Measurements from ENCODE around the gene CDHR2. TPM values are rescaled to one million over a fixed set of nuclear protein-coding genes. Genes with fewer than 3 reads are reported as not detected.

The CDHR2 gene
- total and polyA plus RNA-seq, 3 donors from 2014 or later, result 32.0 to 60.5 (median 39.8) TPM

DNA sequence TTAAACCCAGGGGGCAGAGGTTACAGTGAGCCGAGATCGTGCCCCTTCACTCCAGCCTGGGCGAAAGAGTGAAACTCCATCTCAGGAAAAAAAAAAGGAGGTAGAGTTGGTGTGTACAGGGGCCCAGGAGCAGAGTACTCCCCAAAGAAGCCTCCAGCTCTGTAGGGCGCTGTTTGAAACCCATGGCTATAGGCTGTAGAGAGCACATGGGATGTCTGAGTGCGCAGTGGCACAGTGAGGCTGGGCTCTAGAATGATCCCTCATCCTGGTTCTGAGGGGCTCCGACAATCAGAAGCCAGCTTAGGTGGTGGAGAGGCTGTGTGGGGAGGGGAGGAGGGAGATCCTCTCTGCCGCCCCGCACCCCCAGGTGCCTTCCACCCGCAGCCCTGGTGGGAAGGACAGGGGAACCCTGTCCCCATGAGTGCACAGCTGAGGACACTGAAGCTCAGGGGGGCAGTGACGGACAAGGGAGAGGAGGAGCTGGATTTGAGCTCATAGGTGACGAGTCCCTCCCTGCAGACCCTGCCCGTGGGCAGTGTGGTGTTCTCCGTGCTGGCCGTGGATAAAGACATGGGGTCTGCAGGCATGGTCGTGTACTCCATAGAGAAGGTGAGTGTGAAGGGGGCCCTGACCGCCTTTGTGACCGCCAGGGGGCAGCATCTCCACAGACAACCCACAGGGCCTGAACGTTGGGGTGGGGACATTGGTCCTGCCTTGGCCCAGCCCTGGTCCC lies 24.6 kb downstream of the CDHR2 start:
- Histone ChIP-seq H3K36me3 (ENCODE audit: low read depth, missing control alignments) (no peaks in the 10 kb centered on the region), H3K4me1 (no peaks in the 10 kb centered on the region), H3K9me3 (no peaks in the 10 kb centered on the region), H3K4me3 (no peak overlapping the region), H3K27ac (no peak overlapping the region), H3K27me3 (no peaks in the 10 kb centered on the region)
- intact Hi-C loops (cut with DNase I; ENCODE audit: low total_unique reads), result no loop called here
- TF ChIP-seq CTCF (IDR thresholded peaks at IDR 0.05), result peak in 2 of 3 experiments; percentile 56 to 70
- TF ChIP-seq POLR2A (IDR thresholded peaks at IDR 0.05), result no peak
- peak; percentile 74 for DNase-seq
- 48 to 80% methylated on average over 7 to 18 of the region's 18 CpGs for WGBS, 2 donors

DNA sequence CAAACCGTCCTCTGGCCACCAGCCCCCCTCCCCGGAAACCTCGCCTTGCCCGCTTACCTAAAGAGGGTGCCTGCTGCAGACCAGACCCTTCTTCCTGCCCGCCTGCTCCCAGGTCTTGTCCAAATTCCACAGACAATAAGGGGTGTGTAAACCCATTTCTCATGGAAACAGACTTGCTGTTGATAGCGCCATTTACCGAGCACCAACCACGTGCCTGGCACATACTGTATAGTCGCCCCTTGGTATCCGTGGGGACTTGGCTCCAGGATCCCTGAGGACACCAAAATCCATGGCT lies 25.1 kb downstream of the CDHR2 start:
- Histone ChIP-seq H3K4me3 (no peak overlapping the region), H3K36me3 (ENCODE audit: low read depth, missing control alignments) (no peaks in the 10 kb centered on the region), H3K4me1 (no peaks in the 10 kb centered on the region), H3K9me3 (no peaks in the 10 kb centered on the region), H3K27me3 (no peaks in the 10 kb centered on the region), H3K27ac (no peak overlapping the region)
- TF ChIP-seq POLR2A (IDR thresholded peaks at IDR 0.05) (no peak), CTCF (IDR thresholded peaks at IDR 0.05) (no peak)
- intact Hi-C loops (cut with DNase I; ENCODE audit: low total_unique reads), result no loop called here
- DNase-seq, result no peak
- 59 to 74% methylated on average over 10 of the region's 10 CpGs for WGBS, 2 donors

DNA sequence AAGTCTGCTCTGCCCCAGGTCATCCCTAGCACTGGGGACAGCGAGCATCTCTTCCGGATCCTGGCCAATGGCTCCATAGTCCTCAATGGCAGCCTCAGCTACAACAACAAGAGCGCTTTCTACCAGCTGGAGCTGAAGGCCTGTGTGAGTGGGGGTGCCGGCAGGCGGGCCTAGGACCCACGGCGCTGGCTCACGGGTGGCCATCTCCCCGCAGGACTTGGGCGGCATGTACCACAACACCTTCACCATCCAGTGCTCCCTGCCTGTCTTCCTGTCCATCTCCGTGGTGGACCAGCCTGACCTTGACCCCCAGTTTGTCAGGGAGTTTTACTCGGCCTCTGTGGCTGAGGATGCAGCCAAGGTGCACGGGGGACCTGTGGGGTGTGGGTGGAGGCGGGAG lies 25.9 kb downstream of the CDHR2 start:
- Histone ChIP-seq H3K4me3 (no peak overlapping the region), H3K27me3 (no peaks in the 10 kb centered on the region), H3K36me3 (ENCODE audit: low read depth, missing control alignments) (no peaks in the 10 kb centered on the region), H3K4me1 (no peaks in the 10 kb centered on the region), H3K9me3 (no peaks in the 10 kb centered on the region), H3K27ac (no peak overlapping the region)
- no peak for DNase-seq
- 41 to 71% methylated on average over 2 to 13 of the region's 14 CpGs for WGBS, 2 donors
- intact Hi-C loops (cut with DNase I; ENCODE audit: low total_unique reads), result no loop called here
- TF ChIP-seq CTCF (IDR thresholded peaks at IDR 0.05) (no peak), POLR2A (IDR thresholded peaks at IDR 0.05) (no peak)

DNA sequence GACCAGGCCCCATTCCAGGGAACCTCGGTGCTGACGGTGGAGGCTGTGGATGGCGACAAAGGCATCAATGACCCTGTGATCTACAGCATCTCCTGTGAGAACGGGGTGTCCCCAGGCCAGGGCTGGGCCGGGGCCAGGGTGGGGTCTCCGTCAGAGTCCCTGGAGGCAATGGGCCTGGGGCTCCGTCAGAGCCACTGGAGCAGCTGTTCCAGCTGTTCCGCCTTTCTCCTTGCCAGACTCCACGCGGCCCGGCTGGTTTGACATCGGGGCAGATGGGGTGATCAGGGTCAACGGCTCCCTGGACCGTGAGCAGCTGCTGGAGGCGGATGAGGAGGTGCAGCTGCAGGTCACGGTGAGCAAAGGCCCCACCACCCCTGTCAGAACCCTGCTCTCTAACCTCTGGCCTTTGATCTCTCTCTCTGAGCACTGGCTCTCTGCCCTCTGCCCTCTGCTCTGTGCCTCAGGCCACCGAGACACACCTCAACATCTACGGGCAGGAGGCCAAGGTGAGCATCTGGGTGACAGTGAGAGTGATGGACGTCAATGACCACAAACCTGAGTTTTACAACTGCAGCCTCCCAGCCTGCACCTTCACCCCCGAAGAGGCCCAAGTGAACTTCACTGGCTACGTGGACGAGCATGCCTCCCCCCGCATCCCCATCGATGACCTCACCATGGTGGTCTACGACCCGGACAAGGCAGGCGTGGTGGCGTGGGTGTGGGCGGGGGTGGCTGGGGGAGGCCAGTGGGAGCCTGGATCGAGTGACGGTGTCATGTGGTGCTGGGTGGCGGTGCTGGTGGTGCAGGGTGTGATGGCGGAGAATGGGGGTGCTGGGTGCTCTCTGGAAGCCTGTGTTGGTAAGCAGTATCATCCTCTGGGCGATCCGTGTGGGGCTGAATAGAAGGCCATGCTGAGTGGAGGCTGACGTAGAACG lies 26.6 kb downstream of the CDHR2 start:
- no peak for DNase-seq
- TF ChIP-seq CTCF (IDR thresholded peaks at IDR 0.05) (no peak), POLR2A (IDR thresholded peaks at IDR 0.05) (no peak)
- Histone ChIP-seq H3K36me3 (ENCODE audit: low read depth, missing control alignments) (no peaks in the 10 kb centered on the region), H3K27ac (no peak overlapping the region), H3K27me3 (no peaks in the 10 kb centered on the region), H3K4me3 (no peak overlapping the region), H3K4me1 (no peaks in the 10 kb centered on the region), H3K9me3 (no peaks in the 10 kb centered on the region)
- intact Hi-C loops (cut with DNase I; ENCODE audit: low total_unique reads), result no loop called here
- WGBS, 2 donors, result 78 to 79% methylated on average over 22 to 36 of the region's 37 CpGs

Measured in testis (tissue), 3 donors.